Measurements from ENCODE around the gene ZMIZ1. TPM values are rescaled to one million over a fixed set of nuclear protein-coding genes. Genes with fewer than 3 reads are reported as not detected.

ZMIZ1 gene
- polyA plus RNA-seq, 1 experiment: 7.6 TPM

- CTCF ChIA-PET: no interaction called here
- Histone ChIP-seq H3K4me3 (ENCODE audit: low read depth, low read length) (no peak overlapping the region), H3K27ac (ENCODE audit: low read depth, low read length) (no peak overlapping the region), H3K9me3 (ENCODE audit: control insufficient read depth, insufficient read depth, low read length) (no peaks in the 10 kb centered on the region), H3K27me3 (ENCODE audit: control insufficient read depth, insufficient read depth, low read length) (no peaks in the 10 kb centered on the region)
- POLR2A ChIA-PET: no interaction called here
- no peak for TF ChIP-seq CTCF (IDR thresholded peaks at IDR 0.05; ENCODE audit: low read depth, low read length)
- no peak for DNase-seq (ENCODE audit: low read depth, low spot score)
Observed at GRCh38 chr10:79269969-79270368, 201.2 kb downstream of the ZMIZ1 start.

GRCh38 chr10:79270466-79271246, 201.9 kb downstream of the ZMIZ1 start:
- Histone ChIP-seq H3K9me3 (ENCODE audit: control insufficient read depth, insufficient read depth, low read length) (no peaks in the 10 kb centered on the region; the same call in 1 of the 2 replicates), H3K27ac (ENCODE audit: low read depth, low read length) (peak overlapping the region; percentile 11), H3K4me3 (ENCODE audit: low read depth, low read length) (no peak overlapping the region), H3K27me3 (ENCODE audit: control insufficient read depth, insufficient read depth, low read length) (no peaks in the 10 kb centered on the region)
- TF ChIP-seq CTCF (IDR thresholded peaks at IDR 0.05; ENCODE audit: low read depth, low read length): no peak
- ChIA-PET CTCF (no interaction called here), POLR2A (no interaction called here)
- DNase-seq (ENCODE audit: low read depth, low spot score): no peak

- no peak overlapping the region for H3K4me3 ChIP-seq (ENCODE audit: low read depth, low read length)
- ChIA-PET POLR2A (no interaction called here), CTCF (no interaction called here)
- no peaks in the 10 kb centered on the region for H3K27me3 ChIP-seq (ENCODE audit: control insufficient read depth, insufficient read depth, low read length)
- H3K9me3 ChIP-seq (ENCODE audit: control insufficient read depth, insufficient read depth, low read length): no peaks in the 10 kb centered on the region; the same call in 1 of the 2 replicates
- no peak for DNase-seq (ENCODE audit: low read depth, low spot score)
- TF ChIP-seq CTCF (IDR thresholded peaks at IDR 0.05; ENCODE audit: low read depth, low read length): no peak
- no peak overlapping the region for H3K27ac ChIP-seq (ENCODE audit: low read depth, low read length)
Observed at GRCh38 chr10:79272353-79272752, 203.6 kb downstream of the ZMIZ1 start.

- Histone ChIP-seq H3K4me3 (ENCODE audit: low read depth, low read length) (no peak overlapping the region), H3K9me3 (ENCODE audit: control insufficient read depth, insufficient read depth, low read length) (no peaks in the 10 kb centered on the region; the same call in 1 of the 2 replicates), H3K27ac (ENCODE audit: low read depth, low read length) (no peak overlapping the region), H3K27me3 (ENCODE audit: control insufficient read depth, insufficient read depth, low read length) (no peaks in the 10 kb centered on the region)
- no peak for TF ChIP-seq CTCF (IDR thresholded peaks at IDR 0.05; ENCODE audit: low read depth, low read length)
- ChIA-PET CTCF (no interaction called here), POLR2A (no interaction called here)
- DNase-seq (ENCODE audit: low read depth, low spot score): no peak
Observed at GRCh38 chr10:79273604-79274003, 204.8 kb downstream of the ZMIZ1 start.

- no peaks in the 10 kb centered on the region; the same call in 1 of the 2 replicates for H3K9me3 ChIP-seq (ENCODE audit: control insufficient read depth, insufficient read depth, low read length)
- no peaks in the 10 kb centered on the region for H3K27me3 ChIP-seq (ENCODE audit: control insufficient read depth, insufficient read depth, low read length)
- H3K4me3 ChIP-seq (ENCODE audit: low read depth, low read length): no peak overlapping the region
- CTCF ChIA-PET: no interaction called here
- TF ChIP-seq CTCF (IDR thresholded peaks at IDR 0.05; ENCODE audit: low read depth, low read length): no peak
- POLR2A ChIA-PET: no interaction called here
- H3K27ac ChIP-seq (ENCODE audit: low read depth, low read length): peak overlapping the region; percentile 39
- DNase-seq (ENCODE audit: low read depth, low spot score): no peak
Observed at GRCh38 chr10:79274279-79275104, 205.7 kb downstream of the ZMIZ1 start.
